GM11168 (cell line): ENCODE data around the gene KRT6C.
"Not testable (repeated sequence)": the region's sequence is repeated elsewhere in the genome, so short reads cannot be mapped to it uniquely, and the experiment has no call there.

ENCODE experiments used
- in situ Hi-C: fragments of 300-500 bp; cut with MboI; formaldehyde crosslinking; loops from one replicate; pipeline ENCODE4 v1.12.0; 2022; ENCODE audit warnings: low sequenced_read_pairs; ENCODE audit not compliant: unreplicated experiment

The KRT6C gene

GRCh38 chr12:52500574-52500973 lies 27.0 kb upstream of the KRT6C start:
- in situ Hi-C loops: not testable (repeated sequence)

- in situ Hi-C loops: no loop called here
Observed at GRCh38 chr12:52499806-52500560, 26.4 kb upstream of the KRT6C start.

- in situ Hi-C loops: no loop called here
Observed at GRCh38 chr12:52498946-52499345, 25.3 kb upstream of the KRT6C start.

GRCh38 chr12:52497975-52498374 lies 24.4 kb upstream of the KRT6C start:
- in situ Hi-C loops: no loop called here

GRCh38 chr12:52496590-52497071 lies 23.0 kb upstream of the KRT6C start:
- in situ Hi-C loops: no loop called here

GRCh38 chr12:52496054-52496453 lies 22.4 kb upstream of the KRT6C start:
- in situ Hi-C loops: no loop called here

- in situ Hi-C loops: no loop called here
Observed at GRCh38 chr12:52495389-52495788, 21.8 kb upstream of the KRT6C start.

GRCh38 chr12:52494518-52494917 lies 20.9 kb upstream of the KRT6C start:
- in situ Hi-C loops: no loop called here

GRCh38 chr12:52494100-52494499 lies 20.5 kb upstream of the KRT6C start:
- in situ Hi-C loops: no loop called here

- in situ Hi-C loops: no loop called here
Observed at GRCh38 chr12:52493172-52493571, 19.6 kb upstream of the KRT6C start, which contains the start of gene KRT6A. TSS of gene KRT6A (minus strand) at chr12:52493257. CDS start at chr12:52493188, 69 bp downstream.

GRCh38 chr12:52492405-52492804 lies 18.8 kb upstream of the KRT6C start:
- in situ Hi-C loops: not testable (repeated sequence)

GRCh38 chr12:52491495-52491894 lies 17.9 kb upstream of the KRT6C start:
- in situ Hi-C loops: not testable (repeated sequence)

- in situ Hi-C loops: no loop called here
Observed at GRCh38 chr12:52488736-52489135, 15.1 kb upstream of the KRT6C start.

- in situ Hi-C loops: not testable (repeated sequence)
Observed at GRCh38 chr12:52487744-52488443, 14.3 kb upstream of the KRT6C start.

GRCh38 chr12:52487211-52487610 lies 13.6 kb upstream of the KRT6C start:
- in situ Hi-C loops: no loop called here

- in situ Hi-C loops: no loop called here
Observed at GRCh38 chr12:52486166-52487105, 12.8 kb upstream of the KRT6C start.

GRCh38 chr12:52480073-52480472 lies 6.5 kb upstream of the KRT6C start:
- in situ Hi-C loops: no loop called here

GRCh38 chr12:52477651-52478050 lies 4.0 kb upstream of the KRT6C start:
- in situ Hi-C loops: no loop called here

GRCh38 chr12:52474212-52474611 lies 607 bp upstream of the KRT6C start:
- in situ Hi-C loops: no loop called here

- in situ Hi-C loops: no loop called here
Observed at GRCh38 chr12:52469853-52470252, 3.8 kb downstream of the KRT6C start.
